OCI-LY3 (cell line): ENCODE results near the gene PCGF2.

Source experiments
- H2AFZ ChIP-seq: fragments of 200-600, 300-600 bp; shearing (Covaris generic); 2 replicates; pipeline ENCODE4 v1.6.0; 2014; ENCODE audit warnings: antibody characterized with exemption, low read depth, low read length
- H3K27ac ChIP-seq: fragments of 200-600, 300-600 bp; sonication (generic); 2 replicates; pipeline ENCODE4 v1.5.1; 2014; ENCODE audit warnings: mild to moderate bottlenecking, low read length, moderate library complexity, mixed read lengths
- H3K27me3 ChIP-seq: fragments of 200-600, 300-600 bp; sonication (generic); 2 replicates; pipeline ENCODE4 v1.6.1; 2014; ENCODE audit warnings: low read depth, low read length, mixed read lengths
- H3K36me3 ChIP-seq: fragments of 200-600, 300-600 bp; sonication (generic); replicated peaks from 2 replicates; pipeline ENCODE3; 2014; ENCODE audit warnings: low read depth, low read length, mixed read lengths
- H3K4me1 ChIP-seq: fragments of 300-600, 200-600 bp; sonication (generic); 2 replicates; pipeline ENCODE4 v1.6.1; 2014; ENCODE audit warnings: low read length, mixed read lengths
- H3K4me2 ChIP-seq: fragments of 200-600, 300-600 bp; sonication (generic); 2 replicates; pipeline ENCODE4 v1.6.1; 2014; ENCODE audit warnings: low read length, mixed read lengths
- H3K4me3 ChIP-seq: fragments of 300-600, 200-600 bp; sonication (generic); 2 replicates; pipeline ENCODE4 v1.5.1; 2014; ENCODE audit warnings: antibody characterized with exemption, mild to moderate bottlenecking, low read length, moderate library complexity
- H3K79me2 ChIP-seq: fragments of 300-600, 200-600 bp; shearing (Covaris generic); 2 replicates; pipeline ENCODE4 v1.6.1; 2014; ENCODE audit warnings: mild to moderate bottlenecking, low read length, mixed read lengths
- H3K9ac ChIP-seq: fragments of 300-600, 200-600 bp; shearing (Covaris generic); 2 replicates; pipeline ENCODE4 v1.6.0; 2014; ENCODE audit warnings: mild to moderate bottlenecking, low read length, moderate library complexity
- H3K9me3 ChIP-seq: fragments of 200-600, 300-600 bp; shearing (Covaris generic); 2 replicates; pipeline ENCODE4 v1.6.1; 2014; ENCODE audit warnings: low read length, mixed read lengths; ENCODE audit not compliant: insufficient read depth
- H4K20me1 ChIP-seq: fragments of 200-600, 300-600 bp; sonication (generic); 2 replicates; pipeline ENCODE4 v1.6.1; 2016; ENCODE audit warnings: low read length, mixed read lengths; ENCODE audit not compliant: insufficient read depth
- CTCF ChIP-seq: fragments of 200-600, 300-600 bp; sonication (generic); IDR thresholded peaks from 2 replicates; pipeline ENCODE4 v1.5.1; 2014; ENCODE audit warnings: antibody characterized with exemption, low read length, low read depth
- EZH2phosphoT487 ChIP-seq: fragments of 200-600 bp; shearing (Covaris generic); IDR thresholded peaks from 2 replicates; pipeline ENCODE4 v1.6.1; 2018; ENCODE audit warnings: antibody characterized with exemption, mixed run types, low read depth

The PCGF2 gene

GRCh38 chr17:38715216-38715943 is 32.8 kb downstream of the PCGF2 start:
- Histone ChIP-seq H2AFZ (no peak overlapping the region), H4K20me1 (peaks cover 4% of the 10 kb centered on the region), H3K27me3 (no peaks in the 10 kb centered on the region), H3K4me2 (peak overlapping the region; percentile 19; the same call in 1 of the 2 replicates), H3K36me3 (peaks cover 71% of the 10 kb centered on the region), H3K9me3 (no peaks in the 10 kb centered on the region), H3K9ac (no peak overlapping the region), H3K4me1 (peaks cover 15% of the 10 kb centered on the region), H3K27ac (peak overlapping the region; percentile 34), H3K79me2 (no peaks in the 10 kb centered on the region), H3K4me3 (no peak overlapping the region)
- TF ChIP-seq CTCF = no peak
- TF ChIP-seq EZH2phosphoT487 = no peak

- Histone ChIP-seq H3K36me3 (peaks cover 76% of the 10 kb centered on the region), H3K27me3 (no peaks in the 10 kb centered on the region), H3K9me3 (no peaks in the 10 kb centered on the region), H3K4me1 (peaks cover 15% of the 10 kb centered on the region), H3K4me3 (no peak overlapping the region), H3K27ac (no peak overlapping the region), H3K79me2 (peaks cover 18% of the 10 kb centered on the region), H3K4me2 (no peak overlapping the region), H4K20me1 (peaks cover 9% of the 10 kb centered on the region), H2AFZ (no peak overlapping the region), H3K9ac (no peak overlapping the region)
- TF ChIP-seq CTCF = no peak
- TF ChIP-seq EZH2phosphoT487 = no peak
These were observed 34.6 kb downstream of the PCGF2 start for GRCh38 chr17:38713456-38714075.

GRCh38 chr17:38712593-38712992 is 35.5 kb downstream of the PCGF2 start:
- no peak overlapping the region for H3K27ac ChIP-seq
- peaks cover 13% of the 10 kb centered on the region for H4K20me1 ChIP-seq
- peaks cover 15% of the 10 kb centered on the region for H3K4me1 ChIP-seq
- no peak for TF ChIP-seq CTCF
- no peak for TF ChIP-seq EZH2phosphoT487
- H3K9me3 ChIP-seq = no peaks in the 10 kb centered on the region
- H3K79me2 ChIP-seq = peaks cover 27% of the 10 kb centered on the region
- H3K27me3 ChIP-seq = no peaks in the 10 kb centered on the region
- no peak overlapping the region for H3K9ac ChIP-seq
- H2AFZ ChIP-seq = no peak overlapping the region
- no peak overlapping the region for H3K4me2 ChIP-seq
- H3K36me3 ChIP-seq = peaks cover 81% of the 10 kb centered on the region
- no peak overlapping the region for H3K4me3 ChIP-seq

GRCh38 chr17:38711792-38712571 is 36.2 kb downstream of the PCGF2 start:
- Histone ChIP-seq H3K79me2 (peaks cover 34% of the 10 kb centered on the region), H3K9ac (no peak overlapping the region), H3K4me3 (no peak overlapping the region), H3K4me1 (peaks cover 20% of the 10 kb centered on the region), H2AFZ (no peak overlapping the region), H3K36me3 (peaks cover 81% of the 10 kb centered on the region), H3K27ac (no peak overlapping the region), H4K20me1 (peaks cover 19% of the 10 kb centered on the region), H3K4me2 (no peak overlapping the region), H3K9me3 (no peaks in the 10 kb centered on the region), H3K27me3 (no peaks in the 10 kb centered on the region)
- TF ChIP-seq CTCF (no peak), EZH2phosphoT487 (no peak)
